NCI-H69 (cell line): ENCODE results near the gene CCDC171.

Experiments
- DNase-seq: peaks from one replicate; lab custom pipeline; 2025; lab: John Stamatoyannopoulos, UW

Gene CCDC171

GRCh38 chr9:16000811-16001210 is 448.0 kb downstream of the CCDC171 start:
- DNase-seq = no peak

DNA sequence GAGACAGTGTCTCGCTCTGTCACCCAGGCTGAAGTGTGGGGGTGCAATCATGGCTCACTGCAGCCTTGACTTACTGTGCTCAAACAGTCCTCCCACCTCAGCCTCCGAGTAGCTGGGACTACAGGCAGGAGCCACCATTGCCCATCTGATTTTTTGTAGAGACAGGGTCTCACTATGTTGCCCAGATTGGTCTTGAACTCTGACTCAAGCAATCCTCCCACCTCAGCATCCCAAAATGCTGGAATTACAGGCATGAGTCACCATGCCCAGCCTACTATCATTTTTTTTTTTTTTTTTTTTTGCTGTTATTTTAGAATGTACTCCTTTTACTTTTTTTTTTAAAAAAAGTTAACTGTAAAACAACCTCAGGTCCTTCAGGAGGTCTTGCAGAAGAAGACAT is 449.0 kb downstream of the CCDC171 start:
- no peak for DNase-seq

DNA sequence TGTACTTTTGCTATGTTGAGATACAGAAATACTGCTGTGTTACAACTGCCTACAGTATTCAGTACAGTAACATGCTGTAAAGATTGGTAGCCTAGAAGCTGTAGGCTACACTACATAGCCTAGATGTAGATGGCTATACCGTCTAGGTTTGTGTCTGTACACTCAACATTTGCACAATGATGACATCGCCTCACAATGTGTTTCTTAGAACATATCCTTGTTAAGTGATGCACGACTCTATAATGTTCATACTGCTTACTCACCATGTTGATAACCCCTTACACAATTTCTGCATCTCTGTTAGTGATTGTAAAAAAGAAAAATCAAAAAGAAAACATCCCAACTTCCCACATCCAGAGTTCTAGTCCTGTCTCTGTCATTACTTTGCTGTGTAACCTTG is 450.0 kb downstream of the CCDC171 start:
- no peak for DNase-seq

DNA sequence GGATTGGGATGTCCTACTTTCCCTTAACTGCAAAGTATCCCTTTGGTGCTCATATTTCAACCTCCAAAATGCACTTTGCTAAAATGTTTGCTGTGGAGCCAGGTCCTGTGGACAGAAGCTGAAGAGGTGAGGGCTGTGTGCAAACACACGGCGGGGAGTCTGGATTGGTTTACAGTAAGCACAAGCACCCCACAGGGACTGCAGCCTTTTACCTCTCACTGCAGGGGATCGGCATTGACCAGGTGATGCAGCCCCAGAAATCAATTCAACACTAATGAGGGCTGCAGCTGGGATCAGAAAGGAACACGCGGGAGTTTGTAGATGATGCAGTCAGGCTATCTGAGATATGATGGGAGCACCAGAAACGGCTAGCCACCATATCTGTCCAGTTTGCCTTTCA is 450.9 kb downstream of the CCDC171 start:
- DNase-seq = peak; percentile 97

DNA sequence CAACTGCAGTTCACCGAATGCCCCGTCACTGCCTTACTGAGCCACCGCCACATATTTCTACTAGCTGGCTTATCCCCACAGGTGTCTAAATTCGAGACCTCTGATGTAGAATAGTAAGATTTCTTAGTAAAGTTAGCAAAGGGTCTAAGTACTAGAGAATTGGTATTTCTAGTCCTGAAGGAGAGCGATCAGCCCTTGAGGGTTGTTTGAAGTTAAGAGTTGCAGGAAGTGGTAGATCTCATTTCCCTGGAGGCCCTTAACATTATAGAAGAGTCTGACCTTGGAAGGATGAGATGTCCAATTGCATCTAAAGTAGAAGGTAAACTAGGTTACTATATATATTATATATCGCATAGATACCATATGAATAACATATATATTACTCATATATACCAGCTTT is 451.8 kb downstream of the CCDC171 start:
- DNase-seq = no peak

DNA sequence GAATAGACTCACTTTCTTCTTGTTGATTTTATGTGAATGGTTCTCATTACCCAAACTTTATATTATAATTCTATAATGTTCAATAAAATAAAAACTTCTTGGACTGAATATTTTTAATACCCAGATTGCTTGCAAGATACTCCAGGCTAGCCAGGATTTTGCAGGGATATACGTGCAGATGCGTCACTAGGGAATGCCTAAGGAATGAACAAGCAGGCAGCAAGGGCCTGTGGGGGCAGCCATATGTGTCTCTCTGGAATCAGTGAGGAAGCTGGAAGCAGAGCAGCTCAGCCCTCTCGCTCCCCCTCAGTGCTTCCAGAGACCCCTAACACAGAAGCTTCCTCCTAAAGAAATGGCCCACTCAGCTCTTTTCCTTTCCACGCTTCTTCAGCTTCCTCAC is 457.4 kb downstream of the CCDC171 start:
- DNase-seq = no peak

GRCh38 chr9:16012621-16013020 is 459.8 kb downstream of the CCDC171 start:
- DNase-seq = no peak

- no peak for DNase-seq
Measured at GRCh38 chr9:16013366-16013765, 460.5 kb downstream of the CCDC171 start.

DNA sequence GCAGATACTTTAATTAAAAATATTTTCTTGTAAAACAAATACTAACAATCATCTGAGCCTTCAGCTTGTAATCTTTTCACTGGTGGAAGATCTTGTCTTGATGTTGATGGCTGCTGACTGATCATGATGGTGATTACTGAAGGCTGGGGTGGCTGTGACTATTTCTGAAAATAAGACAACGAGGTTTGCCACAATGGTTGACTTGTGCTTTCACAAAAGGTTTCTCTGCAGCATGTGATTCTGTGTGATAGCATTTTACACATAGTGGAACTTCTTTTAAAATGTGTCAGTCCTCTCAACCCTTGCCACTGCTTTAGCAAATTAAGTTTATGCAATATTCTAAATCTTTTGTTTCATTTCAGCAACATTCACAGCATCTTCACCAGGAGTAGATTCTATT is 461.0 kb downstream of the CCDC171 start:
- DNase-seq = no peak

GRCh38 chr9:16022228-16022627 is 469.4 kb downstream of the CCDC171 start:
- no peak for DNase-seq

DNA sequence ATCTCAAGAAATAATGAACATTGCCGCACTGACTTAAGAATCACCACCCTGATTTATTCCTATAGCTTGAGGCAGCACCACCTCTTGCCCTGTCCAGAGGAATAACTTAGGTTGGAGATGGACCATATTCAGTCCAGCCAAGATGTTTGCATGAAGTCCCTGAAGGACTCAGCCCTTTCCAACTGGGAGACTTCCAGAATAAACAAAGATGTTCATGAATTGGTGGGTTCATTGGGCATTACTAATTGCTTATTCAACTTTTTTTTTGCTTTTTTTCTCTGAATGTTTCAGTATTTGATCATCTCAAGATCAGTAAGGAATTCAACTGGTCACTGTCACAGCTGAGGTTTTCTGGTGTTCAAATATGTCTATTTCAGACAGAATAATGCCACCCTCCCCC is 470.6 kb downstream of the CCDC171 start:
- no peak for DNase-seq
